SK-N-SH treated with all-trans-retinoic acid at 6 μM for 48 hours (cell line): ENCODE data around the gene TMOD3.

ENCODE experiments used
- ATAC-seq: fragments of 200-7000 bp; cut with Tn5 transposase; 3 replicates; pipeline ENCODE4 v1.9.1; 2020; ENCODE audit warnings: mild to moderate bottlenecking, moderate library complexity
- ARNTL ChIP-seq: fragments of 450-650 bp; formaldehyde crosslinking; IDR thresholded peaks from 2 replicates; pipeline ENCODE4 v1.5.0; 2020; ENCODE audit warnings: low read depth, mild to moderate bottlenecking, moderate library complexity, borderline replicate concordance
- BACH2 ChIP-seq: fragments of 250-450 bp; sonication (Bioruptor Pico); IDR thresholded peaks from 2 replicates; pipeline ENCODE4 v1.9.0; 2021; ENCODE audit warnings: mild to moderate bottlenecking, borderline replicate concordance
- CSDC2 ChIP-seq: fragments of 250-450 bp; sonication (Bioruptor Pico); IDR thresholded peaks from 2 replicates; pipeline ENCODE4 v1.5.0; 2020; ENCODE audit warnings: mild to moderate bottlenecking, moderate library complexity
- ESRRG ChIP-seq: fragments of 250-450 bp; sonication (Bioruptor Pico); IDR thresholded peaks from 2 replicates; pipeline ENCODE4 v1.6.1; 2021; ENCODE audit warnings: mild to moderate bottlenecking
- GLIS3 ChIP-seq: fragments of 250-450 bp; sonication (Bioruptor Pico); IDR thresholded peaks from 2 replicates; pipeline ENCODE4 v1.5.0; 2020; ENCODE audit warnings: mild to moderate bottlenecking, moderate library complexity
- ISL1 ChIP-seq: fragments of 250-450 bp; sonication (Bioruptor Pico); IDR thresholded peaks from 2 replicates; pipeline ENCODE4 v2.1.2; 2022; ENCODE audit warnings: mild to moderate bottlenecking, moderate library complexity
- OSR1 ChIP-seq: fragments of 250-450 bp; sonication (Bioruptor Pico); IDR thresholded peaks from 2 replicates; pipeline ENCODE4 v1.8.0; 2022; ENCODE audit warnings: moderate library complexity, mild to moderate bottlenecking, inconsistent platforms
- PATZ1 ChIP-seq: fragments of 250-450 bp; sonication (Bioruptor Pico); IDR thresholded peaks from 2 replicates; pipeline ENCODE4 v1.8.0; 2020; ENCODE audit warnings: mild to moderate bottlenecking, moderate library complexity, borderline replicate concordance
- POU6F1 ChIP-seq: fragments of 250-450 bp; sonication (Bioruptor Pico); IDR thresholded peaks from 2 replicates; pipeline ENCODE4 v1.8.0; 2021; ENCODE audit warnings: low read depth, mild to moderate bottlenecking, moderate library complexity, borderline replicate concordance
- RARB ChIP-seq: fragments of 250-450 bp; sonication (Bioruptor Pico); IDR thresholded peaks from 2 replicates; pipeline ENCODE4 v1.8.0; 2021; ENCODE audit warnings: mild to moderate bottlenecking, moderate library complexity
- SNAI2 ChIP-seq: fragments of 250-450 bp; sonication (Bioruptor Pico); IDR thresholded peaks from 2 replicates; pipeline ENCODE4 v1.5.0; 2020; ENCODE audit warnings: mild to moderate bottlenecking, moderate library complexity
- TCF4 ChIP-seq: fragments of 250-450 bp; sonication (Bioruptor Pico); IDR thresholded peaks from 2 replicates; pipeline ENCODE4 v1.8.0; 2021; ENCODE audit warnings: mild to moderate bottlenecking, moderate library complexity, borderline replicate concordance
- TOX ChIP-seq: fragments of 250-450 bp; sonication (Bioruptor Pico); IDR thresholded peaks from 2 replicates; pipeline ENCODE4 v1.8.0; 2021; ENCODE audit warnings: mild to moderate bottlenecking, moderate library complexity, borderline replicate concordance
- ZC3H10 ChIP-seq: fragments of 250-450 bp; sonication (Bioruptor Pico); IDR thresholded peaks from 2 replicates; pipeline ENCODE4 v1.5.1; 2021; ENCODE audit warnings: mild to moderate bottlenecking, moderate library complexity
- ZFP30 ChIP-seq: fragments of 450-650 bp; formaldehyde crosslinking; IDR thresholded peaks from 2 replicates; pipeline ENCODE4 v1.5.0; 2022; ENCODE audit warnings: mild to moderate bottlenecking, moderate library complexity
- ZNF565 ChIP-seq: fragments of 450-650 bp; formaldehyde crosslinking; conservative IDR thresholded peaks from 2 replicates; pipeline ENCODE4 v1.5.0; 2020; ENCODE audit warnings: low read depth, mild to moderate bottlenecking, moderate library complexity
- ZNF70 ChIP-seq: fragments of 450-650 bp; formaldehyde crosslinking; IDR thresholded peaks from 2 replicates; pipeline ENCODE4 v1.5.0; 2020; ENCODE audit warnings: mild to moderate bottlenecking, moderate library complexity
- ZNF8 ChIP-seq: fragments of 450-650 bp; formaldehyde crosslinking; IDR thresholded peaks from 2 replicates; pipeline ENCODE4 v1.5.0; 2020; ENCODE audit warnings: mild to moderate bottlenecking, moderate library complexity
- TF ChIP-seq, protein P1 (sequence below): fragments of 250-450 bp; sonication (Bioruptor Pico); IDR thresholded peaks from 2 replicates; pipeline ENCODE4 v1.5.1; 2021; ENCODE audit warnings: mild to moderate bottlenecking, moderate library complexity
- TF ChIP-seq, protein P2 (sequence below): fragments of 250-450 bp; sonication (Bioruptor Pico); IDR thresholded peaks from 2 replicates; pipeline ENCODE4 v1.5.0; 2020; ENCODE audit warnings: mild to moderate bottlenecking, moderate library complexity
- TF ChIP-seq, protein P3 (sequence below): fragments of 250-450 bp; sonication (Bioruptor Pico); IDR thresholded peaks from 2 replicates; pipeline ENCODE4 v1.5.1; 2020; ENCODE audit warnings: low read depth, mild to moderate bottlenecking, moderate library complexity

Gene TMOD3

GRCh38 chr15:51846066-51846462, 16.6 kb downstream of the TMOD3 start:
- no peak for TF ChIP-seq OSR1 (CRISPR knock-in tag)
- TF ChIP-seq GLIS3, result no peak
- TF ChIP-seq BACH2 (CRISPR knock-in tag), result no peak
- no peak for TF ChIP-seq ZNF70 (CRISPR knock-in tag)
- no peak for TF ChIP-seq POU6F1 (CRISPR knock-in tag)
- TF ChIP-seq TOX, result no peak
- TF ChIP-seq ARNTL, result no peak
- TF ChIP-seq, protein P1, sequence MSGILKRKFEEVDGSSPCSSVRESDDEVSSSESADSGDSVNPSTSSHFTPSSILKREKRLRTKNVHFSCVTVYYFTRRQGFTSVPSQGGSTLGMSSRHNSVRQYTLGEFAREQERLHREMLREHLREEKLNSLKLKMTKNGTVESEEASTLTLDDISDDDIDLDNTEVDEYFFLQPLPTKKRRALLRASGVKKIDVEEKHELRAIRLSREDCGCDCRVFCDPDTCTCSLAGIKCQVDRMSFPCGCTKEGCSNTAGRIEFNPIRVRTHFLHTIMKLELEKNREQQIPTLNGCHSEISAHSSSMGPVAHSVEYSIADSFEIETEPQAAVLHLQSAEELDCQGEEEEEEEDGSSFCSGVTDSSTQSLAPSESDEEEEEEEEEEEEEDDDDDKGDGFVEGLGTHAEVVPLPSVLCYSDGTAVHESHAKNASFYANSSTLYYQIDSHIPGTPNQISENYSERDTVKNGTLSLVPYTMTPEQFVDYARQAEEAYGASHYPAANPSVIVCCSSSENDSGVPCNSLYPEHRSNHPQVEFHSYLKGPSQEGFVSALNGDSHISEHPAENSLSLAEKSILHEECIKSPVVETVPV (CRISPR knock-in tag), result no peak
- no peak for TF ChIP-seq RARB (CRISPR knock-in tag)
- TF ChIP-seq ESRRG, result no peak
- no peak for TF ChIP-seq ZNF565 (CRISPR knock-in tag)
- TF ChIP-seq ZNF8, result no peak
- no peak for TF ChIP-seq CSDC2 (CRISPR knock-in tag)
- no peak for TF ChIP-seq ZFP30 (CRISPR knock-in tag)
- TF ChIP-seq, protein P2, sequence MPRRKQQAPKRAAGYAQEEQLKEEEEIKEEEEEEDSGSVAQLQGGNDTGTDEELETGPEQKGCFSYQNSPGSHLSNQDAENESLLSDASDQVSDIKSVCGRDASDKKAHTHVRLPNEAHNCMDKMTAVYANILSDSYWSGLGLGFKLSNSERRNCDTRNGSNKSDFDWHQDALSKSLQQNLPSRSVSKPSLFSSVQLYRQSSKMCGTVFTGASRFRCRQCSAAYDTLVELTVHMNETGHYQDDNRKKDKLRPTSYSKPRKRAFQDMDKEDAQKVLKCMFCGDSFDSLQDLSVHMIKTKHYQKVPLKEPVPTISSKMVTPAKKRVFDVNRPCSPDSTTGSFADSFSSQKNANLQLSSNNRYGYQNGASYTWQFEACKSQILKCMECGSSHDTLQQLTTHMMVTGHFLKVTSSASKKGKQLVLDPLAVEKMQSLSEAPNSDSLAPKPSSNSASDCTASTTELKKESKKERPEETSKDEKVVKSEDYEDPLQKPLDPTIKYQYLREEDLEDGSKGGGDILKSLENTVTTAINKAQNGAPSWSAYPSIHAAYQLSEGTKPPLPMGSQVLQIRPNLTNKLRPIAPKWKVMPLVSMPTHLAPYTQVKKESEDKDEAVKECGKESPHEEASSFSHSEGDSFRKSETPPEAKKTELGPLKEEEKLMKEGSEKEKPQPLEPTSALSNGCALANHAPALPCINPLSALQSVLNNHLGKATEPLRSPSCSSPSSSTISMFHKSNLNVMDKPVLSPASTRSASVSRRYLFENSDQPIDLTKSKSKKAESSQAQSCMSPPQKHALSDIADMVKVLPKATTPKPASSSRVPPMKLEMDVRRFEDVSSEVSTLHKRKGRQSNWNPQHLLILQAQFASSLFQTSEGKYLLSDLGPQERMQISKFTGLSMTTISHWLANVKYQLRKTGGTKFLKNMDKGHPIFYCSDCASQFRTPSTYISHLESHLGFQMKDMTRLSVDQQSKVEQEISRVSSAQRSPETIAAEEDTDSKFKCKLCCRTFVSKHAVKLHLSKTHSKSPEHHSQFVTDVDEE (CRISPR knock-in tag), result no peak
- no peak for TF ChIP-seq TCF4 (CRISPR knock-in tag)
- TF ChIP-seq ISL1 (CRISPR knock-in tag), result no peak
- TF ChIP-seq, protein P3, sequence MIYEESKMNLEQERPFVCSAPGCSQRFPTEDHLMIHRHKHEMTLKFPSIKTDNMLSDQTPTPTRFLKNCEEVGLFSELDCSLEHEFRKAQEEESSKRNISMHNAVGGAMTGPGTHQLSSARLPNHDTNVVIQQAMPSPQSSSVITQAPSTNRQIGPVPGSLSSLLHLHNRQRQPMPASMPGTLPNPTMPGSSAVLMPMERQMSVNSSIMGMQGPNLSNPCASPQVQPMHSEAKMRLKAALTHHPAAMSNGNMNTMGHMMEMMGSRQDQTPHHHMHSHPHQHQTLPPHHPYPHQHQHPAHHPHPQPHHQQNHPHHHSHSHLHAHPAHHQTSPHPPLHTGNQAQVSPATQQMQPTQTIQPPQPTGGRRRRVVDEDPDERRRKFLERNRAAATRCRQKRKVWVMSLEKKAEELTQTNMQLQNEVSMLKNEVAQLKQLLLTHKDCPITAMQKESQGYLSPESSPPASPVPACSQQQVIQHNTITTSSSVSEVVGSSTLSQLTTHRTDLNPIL, result no peak
- no peak for TF ChIP-seq ZC3H10 (CRISPR knock-in tag)
- TF ChIP-seq SNAI2 (CRISPR knock-in tag), result no peak
- ATAC-seq, result peak; percentile 50

DNA sequence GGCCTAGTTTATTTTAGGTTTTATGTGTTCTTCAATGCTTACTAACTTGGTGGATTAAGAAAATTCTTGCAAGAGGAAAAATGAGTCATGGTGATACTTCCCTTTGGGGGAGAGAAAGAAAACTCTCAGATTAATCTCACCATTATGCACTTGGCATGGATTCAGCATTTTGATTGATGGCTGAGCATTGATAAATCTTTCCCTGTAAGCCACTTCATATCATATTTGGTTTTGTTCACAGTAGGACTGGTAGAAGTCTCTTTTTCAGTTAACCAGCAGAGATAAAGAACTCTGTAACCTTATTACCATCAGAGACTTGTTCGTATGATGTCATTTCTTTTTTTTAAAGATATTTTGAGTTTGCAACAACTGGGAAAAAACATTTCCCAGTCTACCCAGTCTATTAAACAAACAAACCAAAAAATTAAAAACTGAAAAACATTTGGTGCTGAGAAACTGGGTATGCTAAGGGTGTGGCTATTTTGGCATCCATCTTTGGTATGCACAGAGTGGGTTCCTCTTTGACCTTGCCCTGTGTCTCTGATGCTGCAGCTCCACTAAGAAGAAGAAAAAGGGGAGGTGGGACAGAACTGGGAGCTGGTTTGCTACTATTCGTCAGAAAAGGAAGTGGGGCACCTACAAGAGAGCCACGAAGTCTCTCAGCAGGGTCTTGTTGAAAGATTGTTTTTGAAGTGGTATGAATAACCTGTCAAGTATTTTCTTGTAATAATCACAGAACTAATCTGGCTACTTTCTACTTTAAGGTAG, 17.2 kb downstream of the TMOD3 start:
- peak; percentile 62 for ATAC-seq
- TF ChIP-seq ISL1 (CRISPR knock-in tag) (peak; percentile 72), PATZ1 (CRISPR knock-in tag) (peak; percentile 33; the same call in 1 of the 2 replicates), GLIS3 (no peak), POU6F1 (CRISPR knock-in tag) (0 out of 2 replicates have a peak, but pooled peaks have one; percentile 17)
